Liver (tissue), 3 donors: Measurements from ENCODE around the gene CCDC190.
"Not testable (repeated sequence)": the region's sequence is repeated elsewhere in the genome, so short reads cannot be mapped to it uniquely, and the experiment has no call there.

ENCODE experiments used
- ATF3 ChIP-seq: IDR thresholded peaks from 2 replicates; pipeline ENCODE4 v1.6.1; 2016; ENCODE audit warnings: antibody characterized with exemption
- GABPA ChIP-seq, 2 donors: IDR thresholded peaks in 1 of 2; conservative IDR thresholded peaks in 1 of 2; 2 replicates each; pipeline ENCODE4 v1.6.1; 2016; ENCODE audit warnings: antibody characterized with exemption in 2 of 2, mild to moderate bottlenecking in 1 of 2, moderate library complexity in 1 of 2
- HNF4G ChIP-seq: IDR thresholded peaks from 2 replicates; pipeline ENCODE4 v1.6.1; 2016; ENCODE audit warnings: antibody characterized with exemption
- JUND ChIP-seq, 2 donors: IDR thresholded peaks; 2 replicates each; pipeline ENCODE4 v1.6.1; 2016; ENCODE audit warnings: antibody characterized with exemption in 2 of 2
- MAX ChIP-seq: IDR thresholded peaks from 2 replicates; pipeline ENCODE4 v1.6.1; 2016; ENCODE audit warnings: antibody characterized with exemption
- NR2F2 ChIP-seq: IDR thresholded peaks from 2 replicates; pipeline ENCODE4 v1.6.1; 2016; ENCODE audit warnings: antibody characterized with exemption
- RXRA ChIP-seq, 2 donors: IDR thresholded peaks; 2 replicates each; pipeline ENCODE4 v1.6.1; 2017 to 2018; ENCODE audit warnings: antibody characterized with exemption in 2 of 2, mild to moderate bottlenecking in 1 of 2
- SP1 ChIP-seq: IDR thresholded peaks from 2 replicates; pipeline ENCODE4 v1.6.1; 2018; ENCODE audit warnings: antibody characterized with exemption, mild to moderate bottlenecking
- TAF1 ChIP-seq: conservative IDR thresholded peaks from 2 replicates; pipeline ENCODE4 v1.6.1; 2016; ENCODE audit warnings: antibody characterized with exemption, mild to moderate bottlenecking
- YY1 ChIP-seq: IDR thresholded peaks from 2 replicates; pipeline ENCODE4 v1.6.1; 2016; ENCODE audit warnings: antibody characterized with exemption, mild to moderate bottlenecking
- TF ChIP-seq, protein P1 (sequence below): fragments of 150-350 bp; IDR thresholded peaks from 2 replicates; pipeline ENCODE4 v1.5.1; 2017; ENCODE audit warnings: improper control_type of control experiment, low read depth, low read length; ENCODE audit not compliant: missing input control
- TF ChIP-seq, protein P2 (sequence below): IDR thresholded peaks from 2 replicates; pipeline ENCODE4 v1.6.1; 2016; ENCODE audit warnings: antibody characterized with exemption, mild to moderate bottlenecking
- donor health status: healthy.
- donor health status: healthy.

GRCh38 chr1:162818136-162818535 is 42.8 kb downstream of the CCDC190 start:
- TF ChIP-seq, protein P1, sequence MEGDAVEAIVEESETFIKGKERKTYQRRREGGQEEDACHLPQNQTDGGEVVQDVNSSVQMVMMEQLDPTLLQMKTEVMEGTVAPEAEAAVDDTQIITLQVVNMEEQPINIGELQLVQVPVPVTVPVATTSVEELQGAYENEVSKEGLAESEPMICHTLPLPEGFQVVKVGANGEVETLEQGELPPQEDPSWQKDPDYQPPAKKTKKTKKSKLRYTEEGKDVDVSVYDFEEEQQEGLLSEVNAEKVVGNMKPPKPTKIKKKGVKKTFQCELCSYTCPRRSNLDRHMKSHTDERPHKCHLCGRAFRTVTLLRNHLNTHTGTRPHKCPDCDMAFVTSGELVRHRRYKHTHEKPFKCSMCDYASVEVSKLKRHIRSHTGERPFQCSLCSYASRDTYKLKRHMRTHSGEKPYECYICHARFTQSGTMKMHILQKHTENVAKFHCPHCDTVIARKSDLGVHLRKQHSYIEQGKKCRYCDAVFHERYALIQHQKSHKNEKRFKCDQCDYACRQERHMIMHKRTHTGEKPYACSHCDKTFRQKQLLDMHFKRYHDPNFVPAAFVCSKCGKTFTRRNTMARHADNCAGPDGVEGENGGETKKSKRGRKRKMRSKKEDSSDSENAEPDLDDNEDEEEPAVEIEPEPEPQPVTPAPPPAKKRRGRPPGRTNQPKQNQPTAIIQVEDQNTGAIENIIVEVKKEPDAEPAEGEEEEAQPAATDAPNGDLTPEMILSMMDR = not testable (repeated sequence)
- TF ChIP-seq, protein P2, sequence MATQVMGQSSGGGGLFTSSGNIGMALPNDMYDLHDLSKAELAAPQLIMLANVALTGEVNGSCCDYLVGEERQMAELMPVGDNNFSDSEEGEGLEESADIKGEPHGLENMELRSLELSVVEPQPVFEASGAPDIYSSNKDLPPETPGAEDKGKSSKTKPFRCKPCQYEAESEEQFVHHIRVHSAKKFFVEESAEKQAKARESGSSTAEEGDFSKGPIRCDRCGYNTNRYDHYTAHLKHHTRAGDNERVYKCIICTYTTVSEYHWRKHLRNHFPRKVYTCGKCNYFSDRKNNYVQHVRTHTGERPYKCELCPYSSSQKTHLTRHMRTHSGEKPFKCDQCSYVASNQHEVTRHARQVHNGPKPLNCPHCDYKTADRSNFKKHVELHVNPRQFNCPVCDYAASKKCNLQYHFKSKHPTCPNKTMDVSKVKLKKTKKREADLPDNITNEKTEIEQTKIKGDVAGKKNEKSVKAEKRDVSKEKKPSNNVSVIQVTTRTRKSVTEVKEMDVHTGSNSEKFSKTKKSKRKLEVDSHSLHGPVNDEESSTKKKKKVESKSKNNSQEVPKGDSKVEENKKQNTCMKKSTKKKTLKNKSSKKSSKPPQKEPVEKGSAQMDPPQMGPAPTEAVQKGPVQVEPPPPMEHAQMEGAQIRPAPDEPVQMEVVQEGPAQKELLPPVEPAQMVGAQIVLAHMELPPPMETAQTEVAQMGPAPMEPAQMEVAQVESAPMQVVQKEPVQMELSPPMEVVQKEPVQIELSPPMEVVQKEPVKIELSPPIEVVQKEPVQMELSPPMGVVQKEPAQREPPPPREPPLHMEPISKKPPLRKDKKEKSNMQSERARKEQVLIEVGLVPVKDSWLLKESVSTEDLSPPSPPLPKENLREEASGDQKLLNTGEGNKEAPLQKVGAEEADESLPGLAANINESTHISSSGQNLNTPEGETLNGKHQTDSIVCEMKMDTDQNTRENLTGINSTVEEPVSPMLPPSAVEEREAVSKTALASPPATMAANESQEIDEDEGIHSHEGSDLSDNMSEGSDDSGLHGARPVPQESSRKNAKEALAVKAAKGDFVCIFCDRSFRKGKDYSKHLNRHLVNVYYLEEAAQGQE = not testable (repeated sequence)
- not testable (repeated sequence) for TF ChIP-seq RXRA (IDR thresholded peaks at IDR 0.05); ATF3; TAF1; GABPA (IDR thresholded peaks at IDR 0.05 in 1 of 2, conservative IDR thresholded peaks at IDR 0.05 in 1 of 2); SP1; MAX; JUND (IDR thresholded peaks at IDR 0.05); YY1; HNF4G; NR2F2
